ENCODE data around the gene KLHL17. TPM values are rescaled to one million over a fixed set of nuclear protein-coding genes. Genes with fewer than 3 reads are reported as not detected.

KLHL17 gene
- total and polyA plus RNA-seq, 9 of the 15 experiments (the other 6 are each of a cell fraction or from before 2014, with no cell fraction given), result 0.14 to 84.8 (median 13.0) TPM

DNA sequence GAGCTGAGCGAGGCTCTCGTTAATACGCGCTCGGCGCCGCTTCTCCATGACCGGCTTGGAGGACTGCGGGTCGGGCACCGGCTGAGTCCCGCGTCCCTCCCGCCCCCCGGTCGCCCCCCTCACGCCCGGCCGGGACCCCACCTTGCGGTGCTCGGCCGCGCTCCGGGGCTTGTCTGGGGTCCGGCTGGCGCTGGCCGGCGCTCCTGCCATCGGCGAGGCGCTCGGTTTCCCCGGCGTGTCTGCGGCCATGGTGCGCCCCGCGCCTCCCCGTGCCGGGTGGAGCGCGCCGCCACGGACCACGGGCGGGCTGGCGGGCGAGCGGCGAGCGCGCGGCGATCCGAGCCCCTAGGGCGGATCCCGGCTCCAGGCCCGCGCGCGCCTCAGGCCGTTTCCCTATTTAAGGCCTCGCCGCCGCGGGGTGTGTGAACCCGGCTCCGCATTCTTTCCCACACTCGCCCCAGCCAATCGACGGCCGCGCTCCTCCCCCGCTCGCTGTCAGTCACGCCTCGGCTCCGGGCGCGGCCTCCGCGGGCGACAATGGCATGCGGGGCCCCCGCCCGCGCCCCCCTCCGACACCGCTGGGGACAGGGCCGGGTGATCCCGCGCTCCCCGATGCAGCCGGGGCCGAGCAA is 39.5 kb downstream of the KLHL17 start, which contains the start of gene HES4 (continued):
- TF ChIP-seq, protein P1, sequence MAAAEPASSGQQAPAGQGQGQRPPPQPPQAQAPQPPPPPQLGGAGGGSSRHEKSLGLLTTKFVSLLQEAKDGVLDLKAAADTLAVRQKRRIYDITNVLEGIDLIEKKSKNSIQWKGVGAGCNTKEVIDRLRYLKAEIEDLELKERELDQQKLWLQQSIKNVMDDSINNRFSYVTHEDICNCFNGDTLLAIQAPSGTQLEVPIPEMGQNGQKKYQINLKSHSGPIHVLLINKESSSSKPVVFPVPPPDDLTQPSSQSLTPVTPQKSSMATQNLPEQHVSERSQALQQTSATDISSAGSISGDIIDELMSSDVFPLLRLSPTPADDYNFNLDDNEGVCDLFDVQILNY (CRISPR knock-in tag; IDR thresholded peaks at IDR 0.05), result no peak
- TF ChIP-seq SRSF7 (optimal IDR thresholded peaks at IDR 0.05; ENCODE audit: low read depth, low read length) (no peak), ASH1L (IDR thresholded peaks at IDR 0.05; ENCODE audit: borderline replicate concordance, low read depth, partially characterized antibody) (no peak), KDM5B (IDR thresholded peaks at IDR 0.05; ENCODE audit: insufficient replicate concordance, low read depth, low read length) (peak; percentile 63), POLR2AphosphoS2 (IDR thresholded peaks at IDR 0.05; ENCODE audit: low read length) (no peak), HMBOX1 (IDR thresholded peaks at IDR 0.05) (no peak), ZNF140 (CRISPR knock-in tag; IDR thresholded peaks at IDR 0.05) (no peak), ZNF134 (CRISPR knock-in tag; conservative IDR thresholded peaks at IDR 0.05) (no peak), GABPB1 (CRISPR knock-in tag; IDR thresholded peaks at IDR 0.05) (no peak; the same call in 1 of the 2 replicates), BHLHE40 (IDR thresholded peaks at IDR 0.05; ENCODE audit: low read length) (peak; percentile 81), DLX4 (CRISPR knock-in tag; IDR thresholded peaks at IDR 0.05) (no peak), ZNF830 (CRISPR knock-in tag; IDR thresholded peaks at IDR 0.05) (no peak), ZNF76 (CRISPR knock-in tag; IDR thresholded peaks at IDR 0.05; ENCODE audit: borderline replicate concordance) (no peak), RNF2 (IDR thresholded peaks at IDR 0.05) (no peak), SAFB (IDR thresholded peaks at IDR 0.05; ENCODE audit: borderline replicate concordance, low read depth, low read length) (peak; percentile 86), FOXM1 (IDR thresholded peaks at IDR 0.05; ENCODE audit: low read depth) (no peak), FOXM1 (CRISPR knock-in tag; IDR thresholded peaks at IDR 0.05; ENCODE audit: low read depth) (no peak; the same call in 1 of the 2 replicates), MECOM (CRISPR knock-in tag; IDR thresholded peaks at IDR 0.05) (no peak), TCF7L2 (IDR thresholded peaks at IDR 0.05; ENCODE audit: low read depth, low read length) (no peak), RAD21 (CRISPR knock-in tag; conservative IDR thresholded peaks at IDR 0.05 in 1 of 2, IDR thresholded peaks at IDR 0.05 in 1 of 2) (no peak), ZC3H11A (IDR thresholded peaks at IDR 0.05; ENCODE audit: low read depth, low read length) (no peak), C11orf30 (IDR thresholded peaks at IDR 0.05; ENCODE audit: low read depth) (no peak), MNT (conservative IDR thresholded peaks at IDR 0.05) (no peak), RB1 (IDR thresholded peaks at IDR 0.05; ENCODE audit: low read depth) (peak; percentile 69), ZBTB8A (IDR thresholded peaks at IDR 0.05; ENCODE audit: partially characterized antibody) (no peak)
- TF ChIP-seq, protein P2, sequence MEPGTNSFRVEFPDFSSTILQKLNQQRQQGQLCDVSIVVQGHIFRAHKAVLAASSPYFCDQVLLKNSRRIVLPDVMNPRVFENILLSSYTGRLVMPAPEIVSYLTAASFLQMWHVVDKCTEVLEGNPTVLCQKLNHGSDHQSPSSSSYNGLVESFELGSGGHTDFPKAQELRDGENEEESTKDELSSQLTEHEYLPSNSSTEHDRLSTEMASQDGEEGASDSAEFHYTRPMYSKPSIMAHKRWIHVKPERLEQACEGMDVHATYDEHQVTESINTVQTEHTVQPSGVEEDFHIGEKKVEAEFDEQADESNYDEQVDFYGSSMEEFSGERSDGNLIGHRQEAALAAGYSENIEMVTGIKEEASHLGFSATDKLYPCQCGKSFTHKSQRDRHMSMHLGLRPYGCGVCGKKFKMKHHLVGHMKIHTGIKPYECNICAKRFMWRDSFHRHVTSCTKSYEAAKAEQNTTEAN (CRISPR knock-in tag; IDR thresholded peaks at IDR 0.05), result no peak
